ENCODE data around the gene CHI3L2. TPM values are rescaled to one million over a fixed set of nuclear protein-coding genes. Genes with fewer than 3 reads are reported as not detected.

The CHI3L2 gene
- total RNA-seq, 4 donors from 2014 or later, result 4.7 to 9.8 (median 7.7) TPM

GRCh38 chr1:111199329-111199728 is 28.2 kb upstream of the CHI3L2 start:
- H3K36me3 ChIP-seq, result peaks cover 13% of the 10 kb centered on the region
- H3K4me1 ChIP-seq, result peaks cover 53% of the 10 kb centered on the region
- H3K4me3 ChIP-seq, result peak overlapping the region; percentile 34
- WGBS, result 66% methylated on average over 3 of the region's 3 CpGs
- H3K27ac ChIP-seq, result peak overlapping the region; percentile 92
- H3K9me3 ChIP-seq, result no peaks in the 10 kb centered on the region
- no peak for DNase-seq (ENCODE audit: low spot score in 2 of 2)
- peaks cover 5% of the 10 kb centered on the region for H3K27me3 ChIP-seq
- TF ChIP-seq POLR2AphosphoS5 (IDR thresholded peaks at IDR 0.05) (no peak), EP300 (IDR thresholded peaks at IDR 0.05) (no peak), POLR2A (IDR thresholded peaks at IDR 0.05) (no peak), CTCF (IDR thresholded peaks at IDR 0.05) (no peak)

- Histone ChIP-seq H3K27ac (peak within 1 kb of the TSS; percentile 92), H3K27me3 (peaks cover 5% of the 10 kb centered on the region), H3K9me3 (no peaks in the 10 kb centered on the region), H3K4me1 (peaks cover 54% of the 10 kb centered on the region), H3K36me3 (peaks cover 8% of the 10 kb centered on the region), H3K4me3 (peak within 1 kb of the TSS; percentile 34)
- DNase-seq (ENCODE audit: low spot score in 2 of 2), result no peak
- TF ChIP-seq POLR2A (IDR thresholded peaks at IDR 0.05) (peak in 1 of 2 donors; percentile 72), CTCF (IDR thresholded peaks at IDR 0.05) (no peak), EP300 (IDR thresholded peaks at IDR 0.05) (no peak), POLR2AphosphoS5 (IDR thresholded peaks at IDR 0.05) (no peak)
- 65% methylated on average over 16 of the region's 17 CpGs for WGBS
Observed at GRCh38 chr1:111199881-111200801, 27.4 kb upstream of the CHI3L2 start, which contains the start of gene DENND2D. TSS of gene DENND2D (minus strand) at chr1:111200646. CDS start at chr1:111200459, 187 bp downstream.

- Histone ChIP-seq H3K4me1 (peaks cover 54% of the 10 kb centered on the region), H3K27me3 (peaks cover 5% of the 10 kb centered on the region), H3K27ac (peak overlapping the region; percentile 92), H3K36me3 (peaks cover 7% of the 10 kb centered on the region), H3K4me3 (peak overlapping the region; percentile 34), H3K9me3 (no peaks in the 10 kb centered on the region)
- no peak for TF ChIP-seq EP300 (IDR thresholded peaks at IDR 0.05)
- TF ChIP-seq POLR2A (IDR thresholded peaks at IDR 0.05), result no peak
- TF ChIP-seq POLR2AphosphoS5 (IDR thresholded peaks at IDR 0.05), result no peak
- TF ChIP-seq CTCF (IDR thresholded peaks at IDR 0.05), result no peak
- 72% methylated on average over 3 of the region's 3 CpGs for WGBS
- no peak for DNase-seq (ENCODE audit: low spot score in 2 of 2)
Observed at GRCh38 chr1:111200802-111201161, 26.7 kb upstream of the CHI3L2 start.

- peaks cover 7% of the 10 kb centered on the region for H3K36me3 ChIP-seq
- H3K9me3 ChIP-seq, result no peaks in the 10 kb centered on the region
- H3K27me3 ChIP-seq, result peaks cover 5% of the 10 kb centered on the region
- 36% methylated on average over 5 of the region's 5 CpGs for WGBS
- peak overlapping the region; percentile 13 for H3K4me3 ChIP-seq
- no peak for DNase-seq (ENCODE audit: low spot score in 2 of 2)
- H3K4me1 ChIP-seq, result peaks cover 54% of the 10 kb centered on the region
- H3K27ac ChIP-seq, result peak overlapping the region; percentile 92
- TF ChIP-seq POLR2A (IDR thresholded peaks at IDR 0.05), result no peak
- TF ChIP-seq CTCF (IDR thresholded peaks at IDR 0.05), result no peak
- no peak for TF ChIP-seq POLR2AphosphoS5 (IDR thresholded peaks at IDR 0.05)
- no peak for TF ChIP-seq EP300 (IDR thresholded peaks at IDR 0.05)
Observed at GRCh38 chr1:111201275-111202090, 26.0 kb upstream of the CHI3L2 start.

- Histone ChIP-seq H3K4me1 (peaks cover 54% of the 10 kb centered on the region), H3K4me3 (peak overlapping the region; percentile 79)
- WGBS, result 52% methylated on average over 1 of the region's 1 CpG
Observed at GRCh38 chr1:111202366-111202706, 25.2 kb upstream of the CHI3L2 start.

More at GRCh38 chr1:111202366-111202706, 25.2 kb upstream of the CHI3L2 start:
- TF ChIP-seq POLR2AphosphoS5 (IDR thresholded peaks at IDR 0.05), result no peak
- TF ChIP-seq CTCF (IDR thresholded peaks at IDR 0.05), result no peak
- no peak for TF ChIP-seq EP300 (IDR thresholded peaks at IDR 0.05)
- no peak for TF ChIP-seq POLR2A (IDR thresholded peaks at IDR 0.05)
- peaks cover 5% of the 10 kb centered on the region for H3K27me3 ChIP-seq
- no peak for DNase-seq (ENCODE audit: low spot score in 2 of 2)
- no peaks in the 10 kb centered on the region for H3K9me3 ChIP-seq
- peaks cover under 1% of the 10 kb centered on the region for H3K36me3 ChIP-seq
- peak overlapping the region; percentile 92 for H3K27ac ChIP-seq
